Measurements from ENCODE around the gene SMTN. TPM values are rescaled to one million over a fixed set of nuclear protein-coding genes. Genes with fewer than 3 reads are reported as not detected.

The SMTN gene
- total RNA-seq, 6 experiments from 2014 or later = 16.9 to 54.1 (median 24.3) TPM

DNA sequence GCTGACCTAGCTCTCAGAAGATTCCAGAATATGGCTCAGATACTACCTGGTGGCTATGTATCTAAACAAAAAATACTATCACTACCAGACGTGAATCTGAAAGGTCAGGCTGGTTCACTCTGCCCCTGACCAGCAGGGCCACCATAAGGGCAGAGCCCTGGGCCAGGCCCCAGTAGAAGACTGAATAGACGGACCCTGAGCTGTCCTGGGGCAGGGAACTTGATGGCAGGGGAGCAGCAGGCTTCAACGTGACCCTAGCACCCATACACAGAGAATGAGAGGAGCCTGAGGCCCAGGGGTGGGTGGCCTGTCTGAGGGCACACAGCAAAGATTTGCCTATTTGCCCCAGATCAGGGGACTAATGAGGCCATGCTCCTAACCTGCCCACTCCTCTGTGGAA lies 72.2 kb downstream of the SMTN start:
- intact Hi-C loops (cut with DNase I) = no loop called here
- H3K27me3 ChIP-seq = no peaks in the 10 kb centered on the region
- no peaks in the 10 kb centered on the region for H3K9me3 ChIP-seq
- TF ChIP-seq, protein P1, sequence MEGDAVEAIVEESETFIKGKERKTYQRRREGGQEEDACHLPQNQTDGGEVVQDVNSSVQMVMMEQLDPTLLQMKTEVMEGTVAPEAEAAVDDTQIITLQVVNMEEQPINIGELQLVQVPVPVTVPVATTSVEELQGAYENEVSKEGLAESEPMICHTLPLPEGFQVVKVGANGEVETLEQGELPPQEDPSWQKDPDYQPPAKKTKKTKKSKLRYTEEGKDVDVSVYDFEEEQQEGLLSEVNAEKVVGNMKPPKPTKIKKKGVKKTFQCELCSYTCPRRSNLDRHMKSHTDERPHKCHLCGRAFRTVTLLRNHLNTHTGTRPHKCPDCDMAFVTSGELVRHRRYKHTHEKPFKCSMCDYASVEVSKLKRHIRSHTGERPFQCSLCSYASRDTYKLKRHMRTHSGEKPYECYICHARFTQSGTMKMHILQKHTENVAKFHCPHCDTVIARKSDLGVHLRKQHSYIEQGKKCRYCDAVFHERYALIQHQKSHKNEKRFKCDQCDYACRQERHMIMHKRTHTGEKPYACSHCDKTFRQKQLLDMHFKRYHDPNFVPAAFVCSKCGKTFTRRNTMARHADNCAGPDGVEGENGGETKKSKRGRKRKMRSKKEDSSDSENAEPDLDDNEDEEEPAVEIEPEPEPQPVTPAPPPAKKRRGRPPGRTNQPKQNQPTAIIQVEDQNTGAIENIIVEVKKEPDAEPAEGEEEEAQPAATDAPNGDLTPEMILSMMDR (IDR thresholded peaks at IDR 0.05) = no peak
- TF ChIP-seq POLR2A (IDR thresholded peaks at IDR 0.05) = no peak
- DNase-seq (no peak), ATAC-seq (no peak)
- H3K4me3 ChIP-seq = no peak overlapping the region
- WGBS (ENCODE audit: insufficient coverage, low coverage, low lambda C conversion rate, missing lambda C conversion rate) = 20% methylated on average over 1 of the region's 3 CpGs
- H3K36me3 ChIP-seq = no peaks in the 10 kb centered on the region
- H3K4me1 ChIP-seq = no peaks in the 10 kb centered on the region
- H3K27ac ChIP-seq = no peak overlapping the region

Other genes starting within 250 kb of the SMTN start
- 10 to 100 TPM in 3 of 6 experiments, 1 to 10 TPM in 3; 7.0 to 15.6 (median 10.8) TPM for gene MORC2, start 112.5 kb upstream of the SMTN start, total RNA-seq
- gene TUG1, start 112.1 kb upstream of the SMTN start, total RNA-seq = 10 to 100 TPM; 20.0 to 28.1 (median 22.7) TPM
- 10 to 100 TPM in 3 of 6 experiments, 1 to 10 TPM in 3; 4.7 to 52.0 (median 9.4) TPM for gene SELENOM, start 26.2 kb downstream of the SMTN start, total RNA-seq
- under 1 TPM in 4 of 6 experiments, not detected in 2; 0.12 to 0.49 (median 0.26) TPM for gene INPP5J, start 41.6 kb downstream of the SMTN start, total RNA-seq
- gene PLA2G3, start 59.2 kb downstream of the SMTN start, total RNA-seq = not detected
- gene RNF185, start 78.9 kb downstream of the SMTN start, total RNA-seq = 10 to 100 TPM; 28.7 to 40.8 (median 37.4) TPM
- 10 to 100 TPM in 4 of 6 experiments, 1 to 10 TPM in 2; 6.3 to 47.9 (median 19.6) TPM for gene LIMK2, start 131.0 kb downstream of the SMTN start, total RNA-seq
- gene PIK3IP1, start 211.2 kb downstream of the SMTN start, total RNA-seq = 1 to 10 TPM; 1.3 to 6.6 (median 5.6) TPM